HG03457 (cell line): ENCODE results near the gene NR2C2.
"Not testable (repeated sequence)": the region's sequence is repeated elsewhere in the genome, so short reads cannot be mapped to it uniquely, and the experiment has no call there.

Source experiments
- ATAC-seq: cut with Tn5 transposase; IDR thresholded peaks from one replicate; pipeline ENCODE4 v1.9.1; 2021; ENCODE audit warnings: moderate number of reproducible peaks; ENCODE audit not compliant: unreplicated experiment

Gene NR2C2

DNA sequence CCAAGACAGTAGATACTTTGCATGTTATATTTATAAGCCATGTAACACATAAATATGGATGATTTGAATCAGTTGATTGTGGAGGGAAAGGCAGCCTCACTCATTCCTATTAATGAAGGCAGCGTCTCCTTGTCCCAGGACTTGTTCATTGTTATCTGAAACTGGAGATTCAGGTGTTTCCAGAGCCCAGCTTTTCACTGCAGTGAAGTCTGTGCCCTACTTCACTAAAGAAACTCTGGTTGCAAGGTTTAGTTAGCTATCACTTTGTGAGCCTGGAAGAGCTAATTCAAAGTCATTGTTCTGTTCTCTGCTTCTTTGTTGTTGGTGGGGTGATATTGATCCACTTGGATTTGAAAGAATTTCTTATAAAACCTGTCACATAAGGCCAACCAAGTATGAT is 9.8 kb downstream of the NR2C2 start:
- ATAC-seq, result no peak

DNA sequence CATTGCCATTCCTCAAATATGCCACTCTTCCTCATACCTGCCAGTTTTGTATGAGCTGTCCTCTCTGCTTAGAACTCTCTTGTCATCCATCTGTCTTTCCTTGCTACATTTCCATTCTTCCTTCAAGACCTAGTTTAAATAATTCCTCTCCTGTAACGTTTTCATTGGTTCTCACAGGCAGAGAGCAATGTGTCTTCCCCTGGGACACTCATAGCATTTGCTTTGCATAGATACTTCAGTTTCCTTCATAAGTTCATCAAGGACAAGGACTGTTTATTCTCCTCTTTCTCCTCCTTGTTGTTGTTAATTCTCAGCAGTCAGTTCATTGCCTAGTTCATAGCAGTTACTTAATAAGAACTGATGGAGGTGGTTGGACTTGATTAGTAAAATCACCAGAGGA is 10.5 kb downstream of the NR2C2 start:
- ATAC-seq, result no peak

- no peak for ATAC-seq
Observed at GRCh38 chr3:14959359-14959943, 12.1 kb downstream of the NR2C2 start.

- ATAC-seq, result no peak
Observed at GRCh38 chr3:14962762-14963161, 15.4 kb downstream of the NR2C2 start.

DNA sequence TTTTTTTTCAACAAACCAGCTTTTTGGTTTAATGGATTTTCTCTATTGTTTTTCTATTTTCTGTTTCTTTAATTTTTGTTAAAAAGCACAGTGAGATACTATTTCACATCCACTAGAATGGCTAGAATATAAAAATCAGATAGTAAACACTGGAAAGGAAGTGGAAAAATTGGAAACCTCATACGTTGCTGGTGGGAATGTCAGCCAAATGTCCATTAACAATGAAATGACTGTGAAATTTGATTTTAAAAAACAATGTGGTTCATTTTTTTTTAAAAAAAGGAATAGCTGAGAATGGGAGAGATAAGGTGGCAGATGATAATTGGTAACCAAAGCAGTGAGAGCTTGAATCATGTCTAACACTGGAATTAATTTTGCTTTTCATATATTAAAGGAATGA is 19.9 kb downstream of the NR2C2 start:
- no peak for ATAC-seq

DNA sequence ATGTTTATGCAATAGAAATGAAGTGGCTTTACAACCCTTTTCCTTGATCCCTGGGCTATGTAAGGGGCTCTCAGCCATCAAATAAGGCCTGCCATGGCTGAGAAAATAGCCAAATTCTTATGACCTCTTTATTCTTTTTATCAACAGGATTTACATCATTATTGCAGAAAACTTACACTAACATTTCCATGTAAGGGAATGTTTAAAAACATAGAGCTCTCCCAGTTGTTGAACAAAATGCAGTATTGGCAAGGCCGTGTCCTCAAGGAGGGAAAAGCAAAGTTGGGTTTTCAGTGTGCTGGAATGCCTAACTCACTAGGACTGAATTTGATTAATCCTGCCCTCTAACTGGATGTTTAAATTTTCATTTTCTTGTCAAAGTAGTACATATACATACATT is 22.3 kb downstream of the NR2C2 start:
- no peak for ATAC-seq

- no peak for ATAC-seq
Observed at GRCh38 chr3:14976317-14976716, 28.9 kb downstream of the NR2C2 start.

DNA sequence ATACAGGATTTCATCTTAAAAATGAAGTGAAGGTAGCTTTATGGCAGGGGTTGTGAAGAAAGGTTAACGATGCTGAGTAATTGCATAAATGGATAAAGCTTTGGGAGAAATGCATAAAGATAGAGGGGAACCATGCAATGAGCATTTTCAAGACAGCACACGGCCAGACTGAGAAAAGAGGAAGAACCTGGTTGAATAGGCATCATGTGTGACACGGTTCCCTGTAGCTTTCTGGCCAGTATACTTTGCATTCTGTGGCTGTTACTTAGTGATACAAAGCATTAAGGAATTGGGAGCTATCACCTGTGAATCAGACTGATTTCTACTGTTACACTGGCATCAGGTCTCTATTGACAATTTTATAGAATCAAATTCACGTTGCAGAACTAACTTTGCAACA is 33.3 kb downstream of the NR2C2 start:
- ATAC-seq, result no peak

- no peak for ATAC-seq
Observed at GRCh38 chr3:14984581-14985113, 37.3 kb downstream of the NR2C2 start.

GRCh38 chr3:14988988-14989394 is 41.6 kb downstream of the NR2C2 start:
- ATAC-seq, result peak; percentile 98

DNA sequence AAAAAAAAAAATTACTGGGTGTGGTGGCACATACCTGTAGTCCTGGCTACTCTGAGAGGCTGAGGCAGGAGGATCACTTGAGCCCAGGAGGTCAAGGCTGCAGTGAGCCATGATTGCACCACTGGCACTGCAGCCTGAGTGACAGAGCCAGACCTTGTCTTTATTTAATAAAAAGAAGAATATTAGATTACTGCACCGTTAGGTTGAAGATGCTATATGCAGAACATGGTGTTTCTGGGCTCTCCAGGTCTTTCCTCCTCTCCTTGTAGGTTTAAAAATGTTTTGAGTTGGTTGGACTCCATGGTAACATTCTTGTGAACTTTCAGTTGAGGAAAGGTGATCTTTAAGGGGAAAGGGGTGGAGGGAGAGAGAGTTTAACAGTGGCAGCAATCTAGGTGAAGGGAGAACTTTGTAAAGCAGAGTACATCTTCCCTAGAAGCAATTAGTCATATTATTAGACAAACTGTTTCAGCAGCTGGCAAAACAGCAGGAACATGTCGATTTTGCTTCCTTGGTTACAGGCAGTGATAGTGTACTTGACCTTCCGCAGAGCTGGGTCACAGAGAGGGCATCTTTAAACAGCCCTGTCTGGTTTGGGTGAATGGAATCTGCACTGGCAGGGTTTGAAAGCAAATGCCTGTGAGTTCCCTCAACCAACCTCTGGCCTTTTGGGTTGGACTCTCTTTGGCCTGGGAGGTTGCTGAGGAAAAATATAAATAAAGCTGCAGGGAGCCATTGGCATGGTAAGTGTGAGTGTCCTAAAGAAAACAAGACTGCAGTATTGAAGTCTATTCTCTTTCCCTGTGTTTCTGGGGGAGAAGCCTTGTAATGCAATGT is 42.8 kb downstream of the NR2C2 start:
- ATAC-seq, result no peak

DNA sequence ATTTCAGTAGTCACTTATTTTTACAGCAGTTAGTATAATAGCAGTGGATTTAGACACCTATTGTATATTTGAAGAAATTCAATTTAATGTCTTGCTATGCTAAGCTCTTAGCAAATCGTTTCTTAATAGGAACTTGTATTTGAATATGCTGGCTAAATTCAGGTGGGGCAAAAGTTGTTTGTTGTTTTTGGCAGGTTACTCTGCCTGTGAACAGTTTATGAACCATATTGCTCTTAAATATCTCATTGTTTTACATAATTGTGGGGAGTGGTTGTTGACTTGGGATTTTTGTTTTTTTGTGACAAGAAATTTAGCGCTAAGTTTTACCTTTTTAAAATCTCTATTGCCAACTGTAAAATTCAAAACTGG is 43.4 kb downstream of the NR2C2 start:
- no peak for ATAC-seq

- ATAC-seq, result no peak
Observed at GRCh38 chr3:14991151-14991742, 43.9 kb downstream of the NR2C2 start.

DNA sequence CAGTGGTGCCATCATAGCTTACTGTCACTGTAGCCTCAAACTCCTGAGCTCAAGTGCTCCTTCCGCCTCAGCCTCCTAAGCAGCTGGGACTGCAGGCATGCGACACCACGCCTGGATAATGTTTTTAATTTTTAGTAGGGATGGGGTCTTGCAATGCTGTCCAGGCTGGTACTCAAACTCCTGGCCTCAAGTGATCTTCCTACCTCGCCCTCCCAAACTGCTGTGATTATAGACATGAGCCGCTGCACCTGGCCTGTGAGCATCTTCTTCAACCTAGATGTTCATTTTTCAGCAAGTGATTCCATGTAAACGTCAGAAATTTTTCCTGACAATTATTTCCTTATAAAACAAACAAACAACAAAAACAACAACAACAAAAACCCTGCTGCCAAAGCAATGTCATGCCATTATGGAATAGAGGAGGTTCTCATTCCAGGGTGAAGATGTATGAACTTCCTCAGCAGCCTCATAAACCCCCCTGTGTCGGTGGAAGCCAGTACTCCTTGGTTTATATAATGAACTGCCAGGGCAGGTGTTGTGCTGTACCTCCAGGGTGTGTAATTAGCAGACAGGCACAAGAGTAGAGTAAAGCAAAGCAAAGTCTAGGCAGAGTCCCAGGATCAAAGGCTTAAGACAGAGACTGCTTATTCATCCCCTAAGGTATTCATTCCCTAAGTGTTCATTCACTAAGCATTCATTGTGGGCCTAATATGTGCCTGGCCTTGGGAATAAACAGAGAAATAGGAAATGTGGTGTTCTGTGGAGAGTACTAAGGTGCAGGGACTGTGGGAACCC is 44.6 kb downstream of the NR2C2 start:
- ATAC-seq, result no peak

GRCh38 chr3:14997941-14998340 is 50.6 kb downstream of the NR2C2 start:
- no peak for ATAC-seq

DNA sequence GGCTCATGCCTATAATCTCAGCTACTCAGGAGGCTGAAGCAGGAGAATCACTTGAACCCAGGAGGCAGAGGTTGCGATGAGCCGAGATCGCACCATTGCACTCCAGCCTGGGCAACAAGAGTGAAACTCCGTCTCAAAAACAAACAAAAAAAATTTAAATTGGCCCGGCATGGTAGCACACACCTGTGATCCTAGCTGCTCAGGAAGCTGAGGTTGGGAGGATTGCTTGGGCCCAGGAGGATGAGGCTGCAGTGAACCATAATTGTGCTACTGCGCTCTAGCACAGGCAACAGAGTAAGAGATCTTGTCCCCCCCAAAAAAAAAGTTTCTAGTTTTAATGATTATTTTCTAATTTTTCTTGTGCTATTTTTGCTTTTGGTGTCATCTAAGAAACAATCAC is 51.8 kb downstream of the NR2C2 start:
- ATAC-seq, result not testable (repeated sequence)

- no peak for ATAC-seq
Observed at GRCh38 chr3:15007681-15008141, 60.3 kb downstream of the NR2C2 start.

- ATAC-seq, result no peak
Observed at GRCh38 chr3:15009167-15009566, 61.8 kb downstream of the NR2C2 start.

DNA sequence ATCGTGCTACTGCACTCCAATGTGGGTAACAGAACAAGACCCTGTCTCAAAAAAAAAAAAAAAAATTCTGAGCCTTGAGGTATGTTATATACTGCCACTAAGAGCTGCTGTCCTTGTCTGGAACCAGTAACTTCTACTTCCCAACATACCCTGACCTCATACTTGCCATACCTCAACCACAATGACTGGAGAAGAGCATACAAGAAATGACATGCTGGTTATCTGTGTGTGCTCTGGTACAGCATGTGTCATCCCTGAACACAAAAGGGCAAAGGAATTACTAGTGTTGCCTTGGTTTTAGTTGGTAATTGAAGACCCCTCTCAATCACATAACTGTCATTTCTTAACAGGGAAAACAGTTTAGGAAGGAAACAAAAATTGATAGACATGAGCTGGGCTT is 63.3 kb downstream of the NR2C2 start:
- no peak for ATAC-seq

DNA sequence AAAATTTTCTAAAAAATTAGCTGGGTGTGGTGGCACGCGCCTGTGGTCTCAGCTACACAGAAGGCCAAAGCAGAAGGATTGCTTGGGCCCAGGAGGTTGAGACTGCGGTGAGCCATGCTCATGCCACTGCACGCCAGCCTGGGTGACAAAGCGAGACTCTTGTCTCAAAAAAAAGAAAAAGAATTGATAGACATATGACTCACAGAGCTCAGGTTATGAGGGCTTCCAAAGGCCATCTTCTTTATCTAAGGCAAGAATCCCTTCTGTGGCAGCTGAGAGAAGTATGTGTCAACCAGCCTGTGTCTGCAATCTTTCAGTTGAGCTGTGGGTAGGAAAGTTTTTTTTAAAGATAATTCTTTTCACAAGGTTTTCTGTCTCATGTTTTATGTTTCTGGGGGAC is 63.8 kb downstream of the NR2C2 start:
- ATAC-seq, result no peak
